KMS-11 (cell line): ENCODE results near the gene SLC17A7.
A peak's percentile ranks its signal among the peaks of the same experiment; 100 is the strongest.

Experiments
- H2AFZ ChIP-seq: fragments of 200-600 bp; sonication (generic); 2 replicates; pipeline ENCODE4 v1.6.1; 2016; ENCODE audit warnings: antibody characterized with exemption, mixed run types, low read depth
- H3K27ac ChIP-seq: fragments of 200-600 bp; sonication (generic); 2 replicates; pipeline ENCODE4 v1.6.1; 2016; ENCODE audit warnings: mild to moderate bottlenecking, mixed run types
- H3K27me3 ChIP-seq: fragments of 200-600 bp; sonication (generic); 2 replicates; pipeline ENCODE4 v1.6.1; 2017; ENCODE audit warnings: mild to moderate bottlenecking, low read depth, mixed run types, moderate library complexity; ENCODE audit not compliant: insufficient read depth
- H3K36me3 ChIP-seq: fragments of 200-600 bp; sonication (generic); 2 replicates; pipeline ENCODE4 v1.6.1; 2017; ENCODE audit warnings: mild to moderate bottlenecking, mixed run types; ENCODE audit not compliant: insufficient read depth
- H3K4me1 ChIP-seq: fragments of 200-600 bp; sonication (generic); 2 replicates; pipeline ENCODE4 v1.6.1; 2016; ENCODE audit warnings: mild to moderate bottlenecking, low read depth, mixed run types; ENCODE audit not compliant: poor library complexity, severe bottlenecking
- H3K4me2 ChIP-seq: fragments of 200-600 bp; sonication (generic); 2 replicates; pipeline ENCODE4 v1.7.0; 2016; ENCODE audit warnings: mild to moderate bottlenecking, mixed run types
- H3K4me3 ChIP-seq: fragments of 200-600 bp; sonication (generic); IDR thresholded peaks from 2 replicates; pipeline ENCODE4 v1.6.1; 2017; ENCODE audit warnings: low read depth, low read length, mixed read lengths; ENCODE audit not compliant: insufficient read depth
- H3K79me2 ChIP-seq: fragments of 200-600 bp; sonication (generic); 2 replicates; pipeline ENCODE4 v1.6.1; 2016; ENCODE audit warnings: low read depth, mixed run types; ENCODE audit not compliant: insufficient read depth
- H3K9ac ChIP-seq: fragments of 200-600 bp; sonication (generic); 2 replicates; pipeline ENCODE4 v1.6.1; 2016; ENCODE audit warnings: mild to moderate bottlenecking, mixed run types
- H4K20me1 ChIP-seq: fragments of 200-600 bp; sonication (generic); 2 replicates; pipeline ENCODE4 v1.6.1; 2016; ENCODE audit warnings: mild to moderate bottlenecking, mixed run types; ENCODE audit not compliant: insufficient read depth
- CTCF ChIP-seq: fragments of 200-600 bp; sonication (generic); conservative IDR thresholded peaks from 2 replicates; pipeline ENCODE4 v1.6.1; 2017; ENCODE audit warnings: low read depth, mild to moderate bottlenecking, antibody characterized with exemption, low read length, moderate library complexity, mixed read lengths

Gene SLC17A7

GRCh38 chr19:49441210-49441959 is at the start of gene SLC17A7:
Gene SLC17A7, minus strand, starts transcription at chr19:49441527. Its CDS starts 148 bp downstream, at chr19:49441379.
- H3K79me2 ChIP-seq = no peaks in the 10 kb centered on the region
- peaks cover 61% of the 10 kb centered on the region for H3K27me3 ChIP-seq
- H3K9ac ChIP-seq = no peak within 1 kb of the TSS
- H3K27ac ChIP-seq = no peak within 1 kb of the TSS
- H4K20me1 ChIP-seq = no peaks in the 10 kb centered on the region
- H3K4me3 ChIP-seq = no peak within 1 kb of the TSS
- H3K4me1 ChIP-seq = peaks cover 16% of the 10 kb centered on the region
- TF ChIP-seq CTCF = no peak
- peak within 1 kb of the TSS; percentile 84; the same call in 1 of the 2 replicates for H2AFZ ChIP-seq
- peak within 1 kb of the TSS; percentile 89 for H3K4me2 ChIP-seq
- H3K36me3 ChIP-seq = no peaks in the 10 kb centered on the region

GRCh38 chr19:49490287-49491029 is 49.1 kb upstream of the SLC17A7 start:
- peaks cover 37% of the 10 kb centered on the region for H3K79me2 ChIP-seq
- no peak overlapping the region for H2AFZ ChIP-seq
- peak overlapping the region; percentile 99; the same call in 1 of the 2 replicates for H3K9ac ChIP-seq
- peaks cover 14% of the 10 kb centered on the region for H4K20me1 ChIP-seq
- peaks cover 14% of the 10 kb centered on the region for H3K4me1 ChIP-seq
- H3K27me3 ChIP-seq = no peaks in the 10 kb centered on the region
- H3K4me2 ChIP-seq = no peak overlapping the region
- TF ChIP-seq CTCF = no peak
- H3K4me3 ChIP-seq = no peak overlapping the region
- peak overlapping the region; percentile 94 for H3K27ac ChIP-seq
- peaks cover 41% of the 10 kb centered on the region; the same call in 1 of the 2 replicates for H3K36me3 ChIP-seq

- Histone ChIP-seq H3K4me2 (peak overlapping the region; percentile 96), H4K20me1 (peaks cover 14% of the 10 kb centered on the region), H3K27me3 (no peaks in the 10 kb centered on the region), H3K9ac (peak overlapping the region; percentile 99), H2AFZ (no peak overlapping the region), H3K79me2 (peaks cover 37% of the 10 kb centered on the region), H3K27ac (peak overlapping the region; percentile 94), H3K4me1 (peaks cover 12% of the 10 kb centered on the region), H3K36me3 (peaks cover 41% of the 10 kb centered on the region; the same call in 1 of the 2 replicates), H3K4me3 (no peak overlapping the region)
- no peak for TF ChIP-seq CTCF
These were observed 48.4 kb upstream of the SLC17A7 start for GRCh38 chr19:49489601-49490167.

GRCh38 chr19:49488863-49489537 is 47.7 kb upstream of the SLC17A7 start:
- H3K27ac ChIP-seq = peak overlapping the region; percentile 94
- no peaks in the 10 kb centered on the region for H3K27me3 ChIP-seq
- peaks cover 14% of the 10 kb centered on the region for H4K20me1 ChIP-seq
- peak overlapping the region; percentile 96 for H3K4me2 ChIP-seq
- no peak for TF ChIP-seq CTCF
- peak overlapping the region; percentile 99 for H3K9ac ChIP-seq
- H3K4me3 ChIP-seq = peak overlapping the region; percentile 8
- H3K4me1 ChIP-seq = peaks cover 12% of the 10 kb centered on the region
- no peak overlapping the region for H2AFZ ChIP-seq
- H3K79me2 ChIP-seq = peaks cover 37% of the 10 kb centered on the region
- H3K36me3 ChIP-seq = peaks cover 41% of the 10 kb centered on the region; the same call in 1 of the 2 replicates
